ENCODE data around the gene SLC26A11.
A peak's percentile ranks its signal among the peaks of the same experiment; 100 is the strongest.
"Not testable (repeated sequence)": the region's sequence is repeated elsewhere in the genome, so short reads cannot be mapped to it uniquely, and the experiment has no call there.

SLC26A11 gene

GRCh38 chr17:80195671-80196529 is 24.3 kb upstream of the SLC26A11 start:
- ATAC-seq (ENCODE audit: low read depth) (no peak), DNase-seq (ENCODE audit: low spot score) (no peak)
- Histone ChIP-seq H3K9me3 (ENCODE audit: severe bottlenecking) (no peaks in the 10 kb centered on the region), H3K4me3 (ENCODE audit: severe bottlenecking) (no peak overlapping the region), H3K4me1 (ENCODE audit: insufficient read depth, poor library complexity, severe bottlenecking) (no peaks in the 10 kb centered on the region), H3K27ac (ENCODE audit: poor library complexity, severe bottlenecking) (no peak overlapping the region), H3K27me3 (ENCODE audit: insufficient read depth, poor library complexity, severe bottlenecking) (no peaks in the 10 kb centered on the region), H3K36me3 (ENCODE audit: low read depth) (no peaks in the 10 kb centered on the region)
- TF ChIP-seq CTCF (IDR thresholded peaks at IDR 0.05; ENCODE audit: poor library complexity, severe bottlenecking), result peak; percentile 83

GRCh38 chr17:80196652-80197051 is 23.6 kb upstream of the SLC26A11 start:
- Histone ChIP-seq H3K9me3 (ENCODE audit: severe bottlenecking) (no peaks in the 10 kb centered on the region), H3K4me1 (ENCODE audit: insufficient read depth, poor library complexity, severe bottlenecking) (no peaks in the 10 kb centered on the region), H3K27ac (ENCODE audit: poor library complexity, severe bottlenecking) (no peak overlapping the region), H3K27me3 (ENCODE audit: insufficient read depth, poor library complexity, severe bottlenecking) (no peaks in the 10 kb centered on the region), H3K36me3 (ENCODE audit: low read depth) (no peaks in the 10 kb centered on the region), H3K4me3 (ENCODE audit: severe bottlenecking) (no peak overlapping the region)
- no peak for DNase-seq (ENCODE audit: low spot score)
- TF ChIP-seq CTCF (IDR thresholded peaks at IDR 0.05; ENCODE audit: poor library complexity, severe bottlenecking), result no peak
- no peak for ATAC-seq (ENCODE audit: low read depth)

- DNase-seq (ENCODE audit: low spot score) (no peak), ATAC-seq (ENCODE audit: low read depth) (peak; percentile 48)
- no peaks in the 10 kb centered on the region for H3K27me3 ChIP-seq (ENCODE audit: insufficient read depth, poor library complexity, severe bottlenecking)
- H3K9me3 ChIP-seq (ENCODE audit: severe bottlenecking), result no peaks in the 10 kb centered on the region
- no peak overlapping the region for H3K27ac ChIP-seq (ENCODE audit: poor library complexity, severe bottlenecking)
- H3K4me1 ChIP-seq (ENCODE audit: insufficient read depth, poor library complexity, severe bottlenecking), result no peaks in the 10 kb centered on the region
- H3K4me3 ChIP-seq (ENCODE audit: severe bottlenecking), result no peak overlapping the region
- no peak for TF ChIP-seq CTCF (IDR thresholded peaks at IDR 0.05; ENCODE audit: poor library complexity, severe bottlenecking)
- H3K36me3 ChIP-seq (ENCODE audit: low read depth), result no peaks in the 10 kb centered on the region
Measured at GRCh38 chr17:80198144-80198661, 22.0 kb upstream of the SLC26A11 start.

GRCh38 chr17:80199295-80199694 is 20.9 kb upstream of the SLC26A11 start:
- not testable (repeated sequence) for H3K9me3 ChIP-seq (ENCODE audit: severe bottlenecking); ATAC-seq (ENCODE audit: low read depth); H3K27ac ChIP-seq (ENCODE audit: poor library complexity, severe bottlenecking); H3K4me3 ChIP-seq (ENCODE audit: severe bottlenecking); H3K4me1 ChIP-seq (ENCODE audit: insufficient read depth, poor library complexity, severe bottlenecking); H3K36me3 ChIP-seq (ENCODE audit: low read depth); H3K27me3 ChIP-seq (ENCODE audit: insufficient read depth, poor library complexity, severe bottlenecking); DNase-seq (ENCODE audit: low spot score)

GRCh38 chr17:80201446-80201845 is 18.8 kb upstream of the SLC26A11 start:
- no peaks in the 10 kb centered on the region for H3K9me3 ChIP-seq (ENCODE audit: severe bottlenecking)
- no peak for DNase-seq (ENCODE audit: low spot score)
- no peaks in the 10 kb centered on the region for H3K27me3 ChIP-seq (ENCODE audit: insufficient read depth, poor library complexity, severe bottlenecking)
- no peak for ATAC-seq (ENCODE audit: low read depth)
- no peaks in the 10 kb centered on the region for H3K4me1 ChIP-seq (ENCODE audit: insufficient read depth, poor library complexity, severe bottlenecking)
- no peak overlapping the region for H3K4me3 ChIP-seq (ENCODE audit: severe bottlenecking)
- H3K27ac ChIP-seq (ENCODE audit: poor library complexity, severe bottlenecking), result no peak overlapping the region
- TF ChIP-seq CTCF (IDR thresholded peaks at IDR 0.05; ENCODE audit: poor library complexity, severe bottlenecking), result no peak
- H3K36me3 ChIP-seq (ENCODE audit: low read depth), result no peaks in the 10 kb centered on the region

Data from RWPE2 (cell line).